ENCODE data around the gene IL23R. TPM values are rescaled to one million over a fixed set of nuclear protein-coding genes. Genes with fewer than 3 reads are reported as not detected.

Gene IL23R
- total RNA-seq, 1 donor = not detected

- Histone ChIP-seq H3K79me2 (ENCODE audit: insufficient read depth, low read length) (no peaks in the 10 kb centered on the region), H3K4me1 (ENCODE audit: insufficient read depth, low read length) (no peaks in the 10 kb centered on the region), H3K4me2 (ENCODE audit: insufficient read depth, low read length) (no peak overlapping the region), H3K36me3 (ENCODE audit: insufficient read depth, low read length) (no peaks in the 10 kb centered on the region), H3K4me3 (ENCODE audit: insufficient read depth, low read length) (no peak overlapping the region), H3K27ac (ENCODE audit: low read depth, low read length) (no peak overlapping the region), H3K9me3 (ENCODE audit: low read depth, low read length) (no peaks in the 10 kb centered on the region), H2AFZ (ENCODE audit: low read length) (no peak overlapping the region), H4K20me1 (ENCODE audit: insufficient read depth, low read length) (no peaks in the 10 kb centered on the region), H3K27me3 (ENCODE audit: insufficient read depth, low read length) (no peaks in the 10 kb centered on the region)
- no peak for DNase-seq (ENCODE audit: insufficient read length, low spot score, missing footprints)
- TF ChIP-seq CTCF (IDR thresholded peaks at IDR 0.05; ENCODE audit: extremely low read depth, low read depth, low read length) = no peak
Observed at GRCh38 chr1:67217938-67218337, 51.7 kb downstream of the IL23R start.

DNA sequence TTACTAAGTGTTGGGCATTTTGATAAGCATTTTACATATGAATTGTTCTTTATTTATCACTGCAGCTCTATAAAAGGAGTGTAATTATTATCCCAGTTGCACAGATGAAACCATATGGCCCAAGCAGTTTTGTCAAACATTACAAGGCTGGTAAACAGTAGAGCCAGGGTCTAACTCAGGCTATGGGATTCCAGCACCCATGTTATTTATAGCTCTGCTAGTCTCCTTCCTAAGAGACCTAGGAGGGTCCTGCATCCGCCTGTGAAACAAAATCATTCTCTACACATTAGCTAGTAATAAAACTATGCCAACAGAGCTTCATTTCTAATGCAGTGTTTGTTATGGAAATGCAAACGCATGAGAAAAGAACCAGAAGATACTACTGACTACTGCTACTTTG lies 58.6 kb downstream of the IL23R start:
- no peak overlapping the region for H3K4me2 ChIP-seq (ENCODE audit: insufficient read depth, low read length)
- no peak overlapping the region for H3K4me3 ChIP-seq (ENCODE audit: insufficient read depth, low read length)
- H3K4me1 ChIP-seq (ENCODE audit: insufficient read depth, low read length) = no peaks in the 10 kb centered on the region
- H3K9me3 ChIP-seq (ENCODE audit: low read depth, low read length) = no peaks in the 10 kb centered on the region
- DNase-seq (ENCODE audit: insufficient read length, low spot score, missing footprints) = no peak
- H3K27ac ChIP-seq (ENCODE audit: low read depth, low read length) = no peak overlapping the region
- H4K20me1 ChIP-seq (ENCODE audit: insufficient read depth, low read length) = no peaks in the 10 kb centered on the region
- no peaks in the 10 kb centered on the region for H3K36me3 ChIP-seq (ENCODE audit: insufficient read depth, low read length)
- H3K27me3 ChIP-seq (ENCODE audit: insufficient read depth, low read length) = peaks cover 11% of the 10 kb centered on the region
- H2AFZ ChIP-seq (ENCODE audit: low read length) = no peak overlapping the region
- TF ChIP-seq CTCF (IDR thresholded peaks at IDR 0.05; ENCODE audit: extremely low read depth, low read depth, low read length) = no peak
- H3K79me2 ChIP-seq (ENCODE audit: insufficient read depth, low read length) = no peaks in the 10 kb centered on the region

GRCh38 chr1:67226688-67227087 lies 60.4 kb downstream of the IL23R start:
- Histone ChIP-seq H3K9me3 (ENCODE audit: low read depth, low read length) (no peaks in the 10 kb centered on the region), H3K4me1 (ENCODE audit: insufficient read depth, low read length) (no peaks in the 10 kb centered on the region), H3K27me3 (ENCODE audit: insufficient read depth, low read length) (peaks cover 16% of the 10 kb centered on the region), H3K4me2 (ENCODE audit: insufficient read depth, low read length) (no peak overlapping the region), H3K36me3 (ENCODE audit: insufficient read depth, low read length) (no peaks in the 10 kb centered on the region), H3K79me2 (ENCODE audit: insufficient read depth, low read length) (no peaks in the 10 kb centered on the region), H4K20me1 (ENCODE audit: insufficient read depth, low read length) (no peaks in the 10 kb centered on the region), H3K4me3 (ENCODE audit: insufficient read depth, low read length) (no peak overlapping the region), H3K27ac (ENCODE audit: low read depth, low read length) (no peak overlapping the region), H2AFZ (ENCODE audit: low read length) (no peak overlapping the region)
- TF ChIP-seq CTCF (IDR thresholded peaks at IDR 0.05; ENCODE audit: extremely low read depth, low read depth, low read length) = no peak
- no peak for DNase-seq (ENCODE audit: insufficient read length, low spot score, missing footprints)

DNA sequence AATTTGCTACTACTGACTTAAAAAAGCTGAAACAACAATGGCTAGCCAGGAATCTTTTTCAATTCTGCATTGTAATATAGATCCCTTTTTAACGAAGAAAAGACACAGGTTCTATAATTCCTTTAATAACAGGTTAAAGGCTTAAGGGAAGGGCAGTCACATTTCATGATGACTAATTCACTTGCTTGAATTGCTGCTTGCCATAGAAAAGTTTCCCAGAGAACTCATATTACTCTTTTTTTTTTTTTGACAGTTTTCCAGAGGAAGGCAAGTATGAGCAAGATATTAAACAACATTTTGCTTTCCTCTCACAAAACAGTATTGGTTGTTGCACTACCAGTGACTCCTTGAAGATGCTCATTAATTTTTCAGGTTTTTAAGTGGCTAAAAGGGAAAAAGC lies 60.9 kb downstream of the IL23R start:
- no peak overlapping the region for H3K27ac ChIP-seq (ENCODE audit: low read depth, low read length)
- H3K9me3 ChIP-seq (ENCODE audit: low read depth, low read length) = no peaks in the 10 kb centered on the region
- H2AFZ ChIP-seq (ENCODE audit: low read length) = no peak overlapping the region
- TF ChIP-seq CTCF (IDR thresholded peaks at IDR 0.05; ENCODE audit: extremely low read depth, low read depth, low read length) = no peak
- no peaks in the 10 kb centered on the region for H3K4me1 ChIP-seq (ENCODE audit: insufficient read depth, low read length)
- no peaks in the 10 kb centered on the region for H3K36me3 ChIP-seq (ENCODE audit: insufficient read depth, low read length)
- no peaks in the 10 kb centered on the region for H4K20me1 ChIP-seq (ENCODE audit: insufficient read depth, low read length)
- H3K4me3 ChIP-seq (ENCODE audit: insufficient read depth, low read length) = no peak overlapping the region
- no peaks in the 10 kb centered on the region for H3K79me2 ChIP-seq (ENCODE audit: insufficient read depth, low read length)
- H3K4me2 ChIP-seq (ENCODE audit: insufficient read depth, low read length) = no peak overlapping the region
- H3K27me3 ChIP-seq (ENCODE audit: insufficient read depth, low read length) = peaks cover 16% of the 10 kb centered on the region
- peak; percentile 4 for DNase-seq (ENCODE audit: insufficient read length, low spot score, missing footprints)

All from osteoblast (primary cell).